Suprapubic skin (tissue), 3 donors: ENCODE data around the gene KIAA0408.

Experiments
- POLR2A ChIP-seq, 2 donors: fragments of 450-650 bp; IDR thresholded peaks; one replicate each; pipeline ENCODE4 v1.6.1; 2017; ENCODE audit warnings: antibody characterized with exemption in 2 of 2, mild to moderate bottlenecking in 2 of 2, moderate library complexity in 2 of 2
- TF ChIP-seq, protein P1 (sequence below), 2 donors: fragments of 200-600 bp in 1 of 2; fragments of 450-650 bp in 1 of 2; sonication (generic) in 1 of 2; IDR thresholded peaks; one replicate each; pipeline ENCODE4 v1.5.1; 2016 to 2019; ENCODE audit warnings: antibody characterized with exemption in 2 of 2, mild to moderate bottlenecking in 1 of 2, moderate library complexity in 1 of 2

GRCh38 chr6:127489248-127489647 is 30.1 kb upstream of the KIAA0408 start:
- TF ChIP-seq, protein P1, sequence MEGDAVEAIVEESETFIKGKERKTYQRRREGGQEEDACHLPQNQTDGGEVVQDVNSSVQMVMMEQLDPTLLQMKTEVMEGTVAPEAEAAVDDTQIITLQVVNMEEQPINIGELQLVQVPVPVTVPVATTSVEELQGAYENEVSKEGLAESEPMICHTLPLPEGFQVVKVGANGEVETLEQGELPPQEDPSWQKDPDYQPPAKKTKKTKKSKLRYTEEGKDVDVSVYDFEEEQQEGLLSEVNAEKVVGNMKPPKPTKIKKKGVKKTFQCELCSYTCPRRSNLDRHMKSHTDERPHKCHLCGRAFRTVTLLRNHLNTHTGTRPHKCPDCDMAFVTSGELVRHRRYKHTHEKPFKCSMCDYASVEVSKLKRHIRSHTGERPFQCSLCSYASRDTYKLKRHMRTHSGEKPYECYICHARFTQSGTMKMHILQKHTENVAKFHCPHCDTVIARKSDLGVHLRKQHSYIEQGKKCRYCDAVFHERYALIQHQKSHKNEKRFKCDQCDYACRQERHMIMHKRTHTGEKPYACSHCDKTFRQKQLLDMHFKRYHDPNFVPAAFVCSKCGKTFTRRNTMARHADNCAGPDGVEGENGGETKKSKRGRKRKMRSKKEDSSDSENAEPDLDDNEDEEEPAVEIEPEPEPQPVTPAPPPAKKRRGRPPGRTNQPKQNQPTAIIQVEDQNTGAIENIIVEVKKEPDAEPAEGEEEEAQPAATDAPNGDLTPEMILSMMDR (IDR thresholded peaks at IDR 0.05), result no peak
- TF ChIP-seq POLR2A (IDR thresholded peaks at IDR 0.05), result no peak
